Adrenal gland (tissue), 12 donors: Measurements from ENCODE around the gene KRTAP10-1. TPM values are rescaled to one million over a fixed set of nuclear protein-coding genes. Genes with fewer than 3 reads are reported as not detected.

Source experiments
- DNase-seq, 7 donors: peaks; one replicate each; pipeline ENCODE4 v3.0.0-alpha.2; 2019 to 2020
- H3K27ac ChIP-seq, 5 donors: fragments of 200-600 bp; sonication (generic) in 4 of 5; 1 replicate in 3 of 5; 2 replicates in 2 of 5; pipeline versions ENCODE4 v1.5.1 to v1.8.0; 2016 to 2020; ENCODE audit warnings: mild to moderate bottlenecking in 1 of 5
- H3K27me3 ChIP-seq: fragments of 200-600 bp; 2 replicates; pipeline ENCODE4 v1.8.0; 2021
- H3K36me3 ChIP-seq, 2 donors: fragments of 200-600 bp; replicated peaks in 1 of 2; 1 replicate in 1 of 2; 2 replicates in 1 of 2; pipeline versions ENCODE4 v1.5.1 to v1.8.0; 2018 to 2022
- H3K4me1 ChIP-seq, 2 donors: fragments of 200-600 bp; replicated peaks in 1 of 2; 1 replicate in 1 of 2; 2 replicates in 1 of 2; pipeline versions ENCODE4 v1.5.1 to v1.8.0; 2018 to 2021
- H3K4me3 ChIP-seq, 4 donors: fragments of 200-600 bp; sonication (generic) in 3 of 4; one replicate each; pipeline ENCODE4 v1.5.1; 2016 to 2018
- H3K9me3 ChIP-seq, 3 donors: fragments of 200-600 bp; sonication (generic) in 1 of 3; replicated peaks in 1 of 3; 1 replicate in 2 of 3; 2 replicates in 1 of 3; pipeline versions ENCODE4 v1.5.1 to v1.8.0; 2016 to 2021
- CTCF ChIP-seq, 6 experiments: fragments of 450-650 bp in 4 of 6; fragments of 200-600 bp in 2 of 6; sonication (generic) in 1 of 6; IDR thresholded peaks; 1 replicate in 5 of 6; 2 replicates in 1 of 6; pipeline versions ENCODE4 v1.5.1 to v1.8.0; 2016 to 2021; ENCODE audit warnings: antibody characterized with exemption in 6 of 6, mild to moderate bottlenecking in 2 of 6, moderate library complexity in 1 of 6
- POLR2A ChIP-seq, 2 donors: fragments of 450-650 bp; IDR thresholded peaks; one replicate each; pipeline ENCODE4 v1.6.1; 2017; ENCODE audit warnings: antibody characterized with exemption in 2 of 2, mild to moderate bottlenecking in 2 of 2, moderate library complexity in 1 of 2
- WGBS, 4 donors: extraction: QIAGEN DNeasy Blood & Tissue Kit in 2 of 4; methylation state at CpG; one replicate each; pipeline versions ENCODE4 v1.1.5 to v1.1.7; 2013 to 2017; 5-methylcytosine and 5-hydroxymethylcytosine counted together
- intact Hi-C, 2 donors: fragments of 100-400 bp; cut with DNase I; formaldehyde crosslinking; loops; one replicate each; pipeline versions ENCODE4 v1.14.1 to v1.15.0; 2022 to 2023
- polyA plus RNA-seq, 3 donors: library from polyadenylated mRNA; stranded (reverse); fragments of 200-250 nt in 2 of 3; fragments of 350-450 nt in 1 of 3; fragmentation: Illumina TruSeq in 1 of 3; extraction: RNeasy Lipid Tissue Mini Kit (QIAGEN cat#74804) in 1 of 3; gene quantifications; one replicate each; pipeline ENCODE4 v1.2.3, GENCODE V29; 2013 to 2014
- total RNA-seq, 9 donors: library from RNA; depleted of rRNA in 4 of 9; stranded (reverse); fragments of >200 nt in 4 of 9; fragments of 120-200 nt in 1 of 9; fragmentation: NEBNext Ultra II Directional in 1 of 9; extraction: Animal tissue kit (Norgen Biotek cat#: 25700) in 1 of 9; gene quantifications; one replicate each; pipeline versions ENCODE4 v1.1.0 to v1.2.4, GENCODE V29; 2013 to 2023
- donor health status: healthy with polysubstance abuse.
- donor health status: Bipolar disorder and iron deficiency.
- donor health status: DM: yes; HTN: yes; CAD: no.
- donor health status: DM: no; HTN: no; CAD: no.
- donor health status: DM: no; HTN: no; CAD: no.
- donor health status: DM: yes; HTN: yes; CAD: no.

The KRTAP10-1 gene
- total and polyA plus RNA-seq, 12 donors = not detected

DNA sequence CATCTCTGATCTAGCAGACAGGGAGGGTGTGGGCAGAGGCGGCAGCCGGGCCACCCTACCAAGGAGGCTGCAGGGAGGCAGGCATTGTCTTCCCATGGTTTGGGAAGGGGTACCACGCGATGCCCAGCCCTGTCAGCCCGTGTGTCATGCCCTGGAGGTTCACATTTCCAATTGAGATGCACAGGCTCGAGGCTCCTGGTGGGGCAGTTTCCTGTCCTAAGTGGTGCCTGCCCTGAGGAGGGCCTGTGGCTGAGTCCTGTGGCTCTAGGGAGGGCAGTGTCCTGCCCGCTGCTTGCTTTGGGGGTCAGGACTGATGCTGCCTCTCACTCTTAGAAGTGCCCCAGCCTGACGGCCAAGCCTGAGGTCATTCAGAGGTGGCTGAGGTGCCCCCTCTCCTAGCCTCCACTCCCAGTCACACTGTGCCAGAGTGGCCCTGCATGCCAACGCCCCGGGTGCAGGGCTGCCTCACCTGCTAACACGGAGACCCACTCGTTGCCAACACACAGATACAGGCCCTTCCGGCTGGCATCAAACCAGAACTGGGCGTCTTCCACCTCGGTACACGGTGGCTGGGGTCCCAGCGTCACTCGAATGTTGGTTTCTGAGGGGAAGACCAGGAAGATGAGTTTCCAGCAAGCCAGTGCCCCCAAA lies 11.9 kb downstream of the KRTAP10-1 start:
- H3K4me1 ChIP-seq = no peaks in the 10 kb centered on the region
- H3K27me3 ChIP-seq = no peaks in the 10 kb centered on the region
- DNase-seq = peak in 1 of 7 donors; percentile 5
- 76 to 88% (median 84%) methylated on average over 4 to 18 of the region's 18 CpGs for WGBS, 4 donors
- TF ChIP-seq CTCF (IDR thresholded peaks at IDR 0.05) = no peak
- no peak for TF ChIP-seq POLR2A (IDR thresholded peaks at IDR 0.05)
- no peak overlapping the region for H3K4me3 ChIP-seq
- H3K27ac ChIP-seq = no peak overlapping the region
- H3K36me3 ChIP-seq = no peaks in the 10 kb centered on the region
- no peaks in the 10 kb centered on the region for H3K9me3 ChIP-seq
- intact Hi-C loops = no loop called here

DNA sequence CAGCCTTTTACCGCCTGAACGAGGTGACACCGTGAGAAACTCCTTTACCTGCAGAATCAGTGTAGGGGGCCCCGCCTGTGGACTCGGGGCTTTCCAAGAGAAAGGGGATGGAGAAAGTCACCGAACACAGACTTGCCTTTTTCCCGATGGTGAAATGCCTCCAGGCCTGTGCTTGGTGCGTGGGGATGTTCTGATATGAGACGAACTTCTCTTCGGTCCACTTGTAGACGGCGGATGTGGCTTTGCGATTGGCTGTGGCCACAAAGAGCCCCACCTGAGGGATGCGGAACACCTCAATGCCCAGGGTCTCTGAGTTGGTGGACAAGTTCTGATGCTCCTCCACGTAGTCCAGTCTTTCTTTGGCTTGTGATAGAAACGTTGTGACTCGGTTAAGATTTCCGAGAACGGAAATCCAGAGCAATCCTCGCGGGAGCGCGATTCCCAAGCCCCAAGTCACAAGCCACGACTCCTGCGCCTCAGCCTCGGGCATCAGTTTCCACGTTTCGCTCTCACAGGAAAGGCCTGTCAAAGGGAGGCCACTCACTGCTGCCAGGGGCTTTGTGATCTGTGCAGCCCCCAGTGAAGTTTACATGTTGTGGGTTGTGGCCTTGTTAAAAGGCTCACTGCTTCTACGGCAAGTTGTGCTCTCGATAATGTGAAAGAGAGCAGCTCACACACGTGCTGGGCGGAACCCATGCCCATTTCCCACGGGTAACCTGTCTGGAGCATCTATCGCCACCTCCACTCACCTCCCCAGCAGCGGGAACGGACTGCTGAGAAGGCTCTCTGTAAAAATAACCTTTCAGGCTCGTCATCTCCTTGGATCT lies 12.6 kb downstream of the KRTAP10-1 start:
- H3K27ac ChIP-seq = no peak overlapping the region
- no peaks in the 10 kb centered on the region for H3K9me3 ChIP-seq
- H3K27me3 ChIP-seq = no peaks in the 10 kb centered on the region
- peak in 1 of 7 donors; percentile 5 for DNase-seq
- H3K36me3 ChIP-seq = no peaks in the 10 kb centered on the region
- intact Hi-C loops = no loop called here
- TF ChIP-seq POLR2A (IDR thresholded peaks at IDR 0.05) = no peak
- TF ChIP-seq CTCF (IDR thresholded peaks at IDR 0.05) = no peak
- no peaks in the 10 kb centered on the region for H3K4me1 ChIP-seq
- no peak overlapping the region for H3K4me3 ChIP-seq
- WGBS, 4 donors = 79 to 88% (median 86%) methylated on average over 36 to 37 of the region's 37 CpGs

GRCh38 chr21:44526096-44526997 lies 13.6 kb downstream of the KRTAP10-1 start:
- WGBS, 4 donors = 81 to 87% (median 84%) methylated on average over 10 to 12 of the region's 12 CpGs
- no peaks in the 10 kb centered on the region for H3K4me1 ChIP-seq
- no peak overlapping the region for H3K4me3 ChIP-seq
- intact Hi-C loops = no loop called here
- no peaks in the 10 kb centered on the region for H3K36me3 ChIP-seq
- TF ChIP-seq POLR2A (IDR thresholded peaks at IDR 0.05) (no peak), CTCF (IDR thresholded peaks at IDR 0.05) (no peak)
- H3K27me3 ChIP-seq = no peaks in the 10 kb centered on the region
- DNase-seq = peak in 1 of 7 donors; percentile 4
- no peak overlapping the region for H3K27ac ChIP-seq
- H3K9me3 ChIP-seq = no peaks in the 10 kb centered on the region
